Hepatocyte (in vitro differentiated cells): ENCODE results near the gene OLA1.

Source experiments
- CTCF ChIP-seq: fragments of 200-600 bp; sonication (generic); IDR thresholded peaks from 2 replicates; pipeline ENCODE4 v1.5.1; 2016; ENCODE audit warnings: antibody characterized with exemption, mild to moderate bottlenecking; ENCODE audit not compliant: poor library complexity
- EZH2 ChIP-seq: fragments of 200-600 bp; sonication (generic); IDR thresholded peaks from 2 replicates; pipeline ENCODE4 v1.6.1; 2016; ENCODE audit warnings: antibody characterized with exemption, mild to moderate bottlenecking, borderline replicate concordance
- EZH2phosphoT487 ChIP-seq: fragments of 200-600 bp; sonication (generic); IDR thresholded peaks from one replicate; pipeline ENCODE4 v1.6.1; 2018; ENCODE audit warnings: antibody characterized with exemption, mild to moderate bottlenecking, low read depth, moderate library complexity; ENCODE audit not compliant: unreplicated experiment, severe bottlenecking

GRCh38 chr2:174067815-174068214 lies 180.5 kb downstream of the OLA1 start:
- TF ChIP-seq CTCF, result no peak
- no peak for TF ChIP-seq EZH2phosphoT487
- TF ChIP-seq EZH2, result no peak
